WERI-Rb-1 (cell line): ENCODE results near the gene FKBP2.

ENCODE experiments used
- DNase-seq: peaks from one replicate; pipeline ENCODE4 v3.0.0-alpha.2; 2020
- H3K27ac ChIP-seq: fragments of 250-450 bp; sonication (Bioruptor Pico); 2 replicates; pipeline ENCODE4 v1.5.1; 2020; ENCODE audit warnings: mild to moderate bottlenecking, moderate library complexity
- H3K27me3 ChIP-seq: fragments of 250-450 bp; sonication (Bioruptor Pico); 2 replicates; pipeline ENCODE4 v1.5.1; 2021; ENCODE audit warnings: mild to moderate bottlenecking, low read depth, moderate library complexity; ENCODE audit not compliant: insufficient read depth, severe bottlenecking
- H3K36me3 ChIP-seq: fragments of 250-450 bp; sonication (Bioruptor Pico); 2 replicates; pipeline ENCODE4 v1.5.1; 2020; ENCODE audit warnings: mild to moderate bottlenecking, moderate library complexity
- H3K4me3 ChIP-seq: 2 replicates; pipeline ENCODE4 v1.5.1; 2011; ENCODE audit warnings: low read depth, mild to moderate bottlenecking, control low read depth, low read length
- H3K9me3 ChIP-seq: fragments of 250-450 bp; sonication (Bioruptor Pico); 2 replicates; pipeline ENCODE4 v1.5.1; 2021; ENCODE audit warnings: mild to moderate bottlenecking, moderate library complexity; ENCODE audit not compliant: severe bottlenecking
- CTCF ChIP-seq: IDR thresholded peaks from 2 replicates; pipeline ENCODE4 v1.5.1; 2011; ENCODE audit warnings: low read depth, mild to moderate bottlenecking, control low read depth, inconsistent platforms, low read length

The FKBP2 gene

GRCh38 chr11:64267207-64267945, 26.5 kb downstream of the FKBP2 start:
- H3K27me3 ChIP-seq, result no peaks in the 10 kb centered on the region
- H3K9me3 ChIP-seq, result no peaks in the 10 kb centered on the region
- DNase-seq, result no peak
- TF ChIP-seq CTCF, result no peak
- no peak overlapping the region for H3K4me3 ChIP-seq
- peak overlapping the region; percentile 72; the same call in 1 of the 2 replicates for H3K27ac ChIP-seq
- peaks cover 44% of the 10 kb centered on the region for H3K36me3 ChIP-seq

- Histone ChIP-seq H3K4me3 (peak overlapping the region; percentile 82), H3K36me3 (peaks cover 39% of the 10 kb centered on the region), H3K9me3 (no peaks in the 10 kb centered on the region), H3K27me3 (no peaks in the 10 kb centered on the region), H3K27ac (peak overlapping the region; percentile 72)
- TF ChIP-seq CTCF, result no peak
- peak; percentile 62 for DNase-seq
Observed at GRCh38 chr11:64268025-64268892, 27.4 kb downstream of the FKBP2 start.

GRCh38 chr11:64268893-64269539, 28.1 kb downstream of the FKBP2 start:
- Histone ChIP-seq H3K36me3 (peaks cover 33% of the 10 kb centered on the region), H3K27me3 (no peaks in the 10 kb centered on the region), H3K9me3 (no peaks in the 10 kb centered on the region), H3K4me3 (peak overlapping the region; percentile 82), H3K27ac (peak overlapping the region; percentile 72)
- no peak for TF ChIP-seq CTCF
- peak; percentile 55 for DNase-seq

GRCh38 chr11:64269540-64270220, 28.8 kb downstream of the FKBP2 start:
- Histone ChIP-seq H3K9me3 (no peaks in the 10 kb centered on the region), H3K4me3 (peak overlapping the region; percentile 82), H3K27me3 (no peaks in the 10 kb centered on the region), H3K36me3 (peaks cover 26% of the 10 kb centered on the region), H3K27ac (peak overlapping the region; percentile 79)
- peak; percentile 98 for DNase-seq
- TF ChIP-seq CTCF, result no peak; the same call in 1 of the 2 replicates

GRCh38 chr11:64275031-64275800, 34.3 kb downstream of the FKBP2 start:
- Histone ChIP-seq H3K27me3 (no peaks in the 10 kb centered on the region), H3K9me3 (no peaks in the 10 kb centered on the region), H3K36me3 (peaks cover 29% of the 10 kb centered on the region), H3K27ac (peak overlapping the region; percentile 30), H3K4me3 (no peak overlapping the region)
- TF ChIP-seq CTCF, result no peak
- DNase-seq, result peak; percentile 72
